Esophagus muscularis mucosa (tissue), 3 donors: ENCODE measurements around the gene MS4A13.

Experiments
- POLR2AphosphoS5 ChIP-seq, 2 donors: sonication (generic); formaldehyde crosslinking; IDR thresholded peaks; one replicate each; pipeline ENCODE4 v1.6.1; 2017; ENCODE audit warnings: antibody characterized with exemption in 2 of 2
- TF ChIP-seq, protein P1 (sequence below), 3 experiments: fragments of 200-600 bp in 2 of 3; fragments of 450-650 bp in 1 of 3; sonication (generic) in 2 of 3; IDR thresholded peaks; one replicate each; pipeline ENCODE4 v1.5.1; 2017 to 2019; ENCODE audit warnings: antibody characterized with exemption in 3 of 3, mild to moderate bottlenecking in 2 of 3, moderate library complexity in 1 of 3

DNA sequence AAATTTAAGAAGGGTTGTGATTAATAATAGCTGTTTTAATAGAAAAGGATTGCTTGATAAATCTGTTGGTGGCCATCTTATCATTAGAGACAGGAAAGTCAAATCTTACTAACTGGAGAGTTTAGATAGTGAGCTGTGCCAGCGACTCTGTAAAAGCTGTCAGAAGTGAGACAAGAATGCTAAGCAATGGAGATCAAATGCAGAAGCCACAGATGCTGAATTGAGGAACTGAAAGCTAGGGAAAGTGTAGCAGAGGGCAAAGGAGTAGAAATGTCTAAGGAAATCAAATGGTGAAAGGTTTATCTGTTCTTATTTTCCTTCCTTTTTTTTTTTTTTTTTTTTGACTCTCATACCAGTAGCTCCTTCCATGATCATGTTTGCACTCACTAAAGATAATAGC, 13.7 kb downstream of the MS4A13 start:
- TF ChIP-seq POLR2AphosphoS5 (IDR thresholded peaks at IDR 0.05), result no peak
- TF ChIP-seq, protein P1, sequence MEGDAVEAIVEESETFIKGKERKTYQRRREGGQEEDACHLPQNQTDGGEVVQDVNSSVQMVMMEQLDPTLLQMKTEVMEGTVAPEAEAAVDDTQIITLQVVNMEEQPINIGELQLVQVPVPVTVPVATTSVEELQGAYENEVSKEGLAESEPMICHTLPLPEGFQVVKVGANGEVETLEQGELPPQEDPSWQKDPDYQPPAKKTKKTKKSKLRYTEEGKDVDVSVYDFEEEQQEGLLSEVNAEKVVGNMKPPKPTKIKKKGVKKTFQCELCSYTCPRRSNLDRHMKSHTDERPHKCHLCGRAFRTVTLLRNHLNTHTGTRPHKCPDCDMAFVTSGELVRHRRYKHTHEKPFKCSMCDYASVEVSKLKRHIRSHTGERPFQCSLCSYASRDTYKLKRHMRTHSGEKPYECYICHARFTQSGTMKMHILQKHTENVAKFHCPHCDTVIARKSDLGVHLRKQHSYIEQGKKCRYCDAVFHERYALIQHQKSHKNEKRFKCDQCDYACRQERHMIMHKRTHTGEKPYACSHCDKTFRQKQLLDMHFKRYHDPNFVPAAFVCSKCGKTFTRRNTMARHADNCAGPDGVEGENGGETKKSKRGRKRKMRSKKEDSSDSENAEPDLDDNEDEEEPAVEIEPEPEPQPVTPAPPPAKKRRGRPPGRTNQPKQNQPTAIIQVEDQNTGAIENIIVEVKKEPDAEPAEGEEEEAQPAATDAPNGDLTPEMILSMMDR (IDR thresholded peaks at IDR 0.05), result no peak
